ENCODE data around the gene PIGV. TPM values are rescaled to one million over a fixed set of nuclear protein-coding genes. Genes with fewer than 3 reads are reported as not detected.

Gene PIGV
- polyA plus RNA-seq, 1 donor (not counting 4 experiments of a cell fraction or from before 2014, with no cell fraction given) = 14.2 TPM

GRCh38 chr1:26838474-26839338 lies 51.0 kb downstream of the PIGV start:
- no peak overlapping the region for H3K4me2 ChIP-seq (ENCODE audit: control insufficient read depth, extremely low read depth, insufficient read depth, low read depth, low read length)
- TF ChIP-seq, protein P1, sequence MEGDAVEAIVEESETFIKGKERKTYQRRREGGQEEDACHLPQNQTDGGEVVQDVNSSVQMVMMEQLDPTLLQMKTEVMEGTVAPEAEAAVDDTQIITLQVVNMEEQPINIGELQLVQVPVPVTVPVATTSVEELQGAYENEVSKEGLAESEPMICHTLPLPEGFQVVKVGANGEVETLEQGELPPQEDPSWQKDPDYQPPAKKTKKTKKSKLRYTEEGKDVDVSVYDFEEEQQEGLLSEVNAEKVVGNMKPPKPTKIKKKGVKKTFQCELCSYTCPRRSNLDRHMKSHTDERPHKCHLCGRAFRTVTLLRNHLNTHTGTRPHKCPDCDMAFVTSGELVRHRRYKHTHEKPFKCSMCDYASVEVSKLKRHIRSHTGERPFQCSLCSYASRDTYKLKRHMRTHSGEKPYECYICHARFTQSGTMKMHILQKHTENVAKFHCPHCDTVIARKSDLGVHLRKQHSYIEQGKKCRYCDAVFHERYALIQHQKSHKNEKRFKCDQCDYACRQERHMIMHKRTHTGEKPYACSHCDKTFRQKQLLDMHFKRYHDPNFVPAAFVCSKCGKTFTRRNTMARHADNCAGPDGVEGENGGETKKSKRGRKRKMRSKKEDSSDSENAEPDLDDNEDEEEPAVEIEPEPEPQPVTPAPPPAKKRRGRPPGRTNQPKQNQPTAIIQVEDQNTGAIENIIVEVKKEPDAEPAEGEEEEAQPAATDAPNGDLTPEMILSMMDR (optimal IDR thresholded peaks at IDR 0.05 in 1 of 3, IDR thresholded peaks at IDR 0.05 in 1 of 3, conservative IDR thresholded peaks at IDR 0.05 in 1 of 3; ENCODE audit: extremely low read depth in 1 of 3, insufficient read depth in 2 of 3, low read length in 3 of 3) = no peak
- TF ChIP-seq EZH2 (IDR thresholded peaks at IDR 0.05; ENCODE audit: low read length) = no peak
- H3K36me3 ChIP-seq (ENCODE audit: control insufficient read depth in 2 of 2, extremely low read depth in 1 of 2, insufficient read depth in 2 of 2, low read length in 2 of 2) = peaks cover 35 to 42% of the 10 kb centered on the region in 2 experiments
- H2AFZ ChIP-seq (ENCODE audit: control insufficient read depth, low read length) = no peak overlapping the region
- H3K9me1 ChIP-seq (ENCODE audit: control insufficient read depth, extremely low read depth, insufficient read depth, low read length) = no peaks in the 10 kb centered on the region
- H3K4me3 ChIP-seq (ENCODE audit: control insufficient read depth in 2 of 3, extremely low read depth in 1 of 3, insufficient read depth in 2 of 3, low read depth in 1 of 3, low read length in 3 of 3) = no peak overlapping the region
- H3K9ac ChIP-seq (ENCODE audit: control insufficient read depth, extremely low read depth, insufficient read depth, low read length) = no peak overlapping the region
- FAIRE-seq (no peak), DNase-seq (ENCODE audit: low read depth, low spot score) (no peak)
- dilution Hi-C loops (cut with MboI; ENCODE audit: extremely low pct_ligation_motif_present, low sequenced_read_pairs) = no loop called here
- no peaks in the 10 kb centered on the region for H3K4me1 ChIP-seq (ENCODE audit: control insufficient read depth, extremely low read depth, insufficient read depth, low read length)
- H3K27ac ChIP-seq (ENCODE audit: control insufficient read depth, insufficient read depth, low read length) = no peak overlapping the region
- peaks cover 2% of the 10 kb centered on the region for H3K79me2 ChIP-seq (ENCODE audit: control insufficient read depth, insufficient read depth, low read length)
- H4K20me1 ChIP-seq (ENCODE audit: control insufficient read depth, extremely low read depth, insufficient read depth, low read length) = no peaks in the 10 kb centered on the region
- H3K27me3 ChIP-seq (ENCODE audit: control insufficient read depth, extremely low read depth, insufficient read depth, low read length) = no peaks in the 10 kb centered on the region
- no peaks in the 10 kb centered on the region for H3K9me3 ChIP-seq (ENCODE audit: control insufficient read depth, low read depth, low read length)

DNA sequence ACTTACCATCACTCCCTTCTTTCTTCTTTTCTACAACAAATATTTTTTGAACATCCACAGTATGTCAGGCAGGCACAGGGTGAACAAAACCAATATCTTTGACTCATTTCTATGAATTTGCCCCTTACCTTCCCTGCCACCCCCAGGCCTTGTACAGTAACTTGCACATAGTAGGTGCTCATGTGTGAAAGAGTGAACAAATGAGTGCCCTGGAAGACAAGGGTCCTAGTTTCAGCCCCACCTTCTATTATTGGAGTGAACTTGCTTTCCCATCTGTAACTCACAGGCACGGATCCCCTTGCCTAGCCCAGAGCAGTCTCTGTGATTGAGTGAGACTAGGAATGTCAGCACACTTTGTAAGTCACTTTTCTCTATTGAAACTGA lies 51.6 kb downstream of the PIGV start:
- DNase-seq (ENCODE audit: low read depth, low spot score) (no peak), FAIRE-seq (no peak)
- no peaks in the 10 kb centered on the region for H3K9me1 ChIP-seq (ENCODE audit: control insufficient read depth, extremely low read depth, insufficient read depth, low read length)
- H2AFZ ChIP-seq (ENCODE audit: control insufficient read depth, low read length) = no peak overlapping the region
- H3K9ac ChIP-seq (ENCODE audit: control insufficient read depth, extremely low read depth, insufficient read depth, low read length) = no peak overlapping the region
- dilution Hi-C loops (cut with MboI; ENCODE audit: extremely low pct_ligation_motif_present, low sequenced_read_pairs) = no loop called here
- H3K36me3 ChIP-seq (ENCODE audit: control insufficient read depth in 2 of 2, extremely low read depth in 1 of 2, insufficient read depth in 2 of 2, low read length in 2 of 2) = peaks cover 34 to 38% of the 10 kb centered on the region in 2 experiments
- no peak for TF ChIP-seq EZH2 (IDR thresholded peaks at IDR 0.05; ENCODE audit: low read length)
- TF ChIP-seq, protein P1 (optimal IDR thresholded peaks at IDR 0.05 in 1 of 3, IDR thresholded peaks at IDR 0.05 in 1 of 3, conservative IDR thresholded peaks at IDR 0.05 in 1 of 3; ENCODE audit: extremely low read depth in 1 of 3, insufficient read depth in 2 of 3, low read length in 3 of 3) = no peak
- no peaks in the 10 kb centered on the region for H4K20me1 ChIP-seq (ENCODE audit: control insufficient read depth, extremely low read depth, insufficient read depth, low read length)
- no peaks in the 10 kb centered on the region for H3K9me3 ChIP-seq (ENCODE audit: control insufficient read depth, low read depth, low read length)
- peaks cover 2% of the 10 kb centered on the region for H3K79me2 ChIP-seq (ENCODE audit: control insufficient read depth, insufficient read depth, low read length)
- H3K27me3 ChIP-seq (ENCODE audit: control insufficient read depth, extremely low read depth, insufficient read depth, low read length) = no peaks in the 10 kb centered on the region
- no peak overlapping the region for H3K4me3 ChIP-seq (ENCODE audit: control insufficient read depth in 2 of 3, extremely low read depth in 1 of 3, insufficient read depth in 2 of 3, low read depth in 1 of 3, low read length in 3 of 3)
- H3K27ac ChIP-seq (ENCODE audit: control insufficient read depth, insufficient read depth, low read length) = no peak overlapping the region
- no peak overlapping the region for H3K4me2 ChIP-seq (ENCODE audit: control insufficient read depth, extremely low read depth, insufficient read depth, low read depth, low read length)
- no peaks in the 10 kb centered on the region for H3K4me1 ChIP-seq (ENCODE audit: control insufficient read depth, extremely low read depth, insufficient read depth, low read length)
